H1 (cell line): Measurements from ENCODE around the gene ACTR8. TPM values are rescaled to one million over a fixed set of nuclear protein-coding genes. Genes with fewer than 3 reads are reported as not detected.

Experiments used
- CTCF ChIA-PET: fragments of 300-600 bp; sonication (Branson Sonifier 250); formaldehyde crosslinking; loops from one replicate; lab custom pipeline; 2021; ENCODE audit not compliant: partially characterized antibody; lab: Charles Lee
- POLR2A ChIA-PET: fragments of 300-600 bp; sonication (Branson Sonifier 250); formaldehyde crosslinking; loops from one replicate; lab custom pipeline; 2021; ENCODE audit warnings: inconsistent platforms; ENCODE audit not compliant: partially characterized antibody; lab: Charles Lee
- DNase-seq, 2 experiments: peaks; one replicate each; pipeline versions ENCODE4 v3.0.0 to v3.0.0-alpha.2; 2010 to 2022; ENCODE audit warnings: low spot score in 2 of 2, low read depth in 1 of 2, mixed read lengths in 1 of 2
- FAIRE-seq: peaks from 2 replicates; lab custom pipeline; 2011; peaks lifted over from hg19 to GRCh38; lab: Jason Lieb, UNC
- H2AFZ ChIP-seq: 2 replicates; pipeline ENCODE4 v1.8.1; 2012; ENCODE audit warnings: low read length, inconsistent platforms
- H2AK5ac ChIP-seq: 2 replicates; pipeline ENCODE4 v1.6.1; 2013; ENCODE audit warnings: low read depth, low read length
- H2BK120ac ChIP-seq: replicated peaks from 2 replicates; pipeline ENCODE3; 2013; ENCODE audit warnings: low read depth, low read length, inconsistent platforms
- H2BK12ac ChIP-seq: 2 replicates; pipeline ENCODE4 v1.6.1; 2013; ENCODE audit warnings: low read depth, low read length
- H2BK15ac ChIP-seq: 2 replicates; pipeline ENCODE4 v1.6.1; 2013; ENCODE audit warnings: low read length
- H2BK20ac ChIP-seq: 2 replicates; pipeline ENCODE4 v1.6.1; 2013; ENCODE audit warnings: low read length
- H2BK5ac ChIP-seq: 2 replicates; pipeline ENCODE4 v1.6.1; 2013; ENCODE audit warnings: low read depth, low read length
- H3K14ac ChIP-seq: 2 replicates; pipeline ENCODE4 v1.6.1; 2013; ENCODE audit warnings: inconsistent platforms; ENCODE audit not compliant: insufficient read length
- H3K18ac ChIP-seq: 2 replicates; pipeline ENCODE4 v1.6.1; 2013; ENCODE audit warnings: low read length; ENCODE audit errors: extremely low read depth
- H3K23ac ChIP-seq: 2 replicates; pipeline ENCODE4 v1.6.1; 2013; ENCODE audit warnings: inconsistent platforms; ENCODE audit not compliant: insufficient read length
- H3K23me2 ChIP-seq: 2 replicates; pipeline ENCODE4 v1.6.1; 2013; ENCODE audit warnings: low read depth, low read length
- H3K27ac ChIP-seq: 2 replicates; pipeline ENCODE4 v1.6.1; 2011; ENCODE audit warnings: low read depth, low read length, inconsistent platforms
- H3K27me3 ChIP-seq, 4 experiments: replicated peaks in 1 of 4; 1 replicate in 1 of 4; 2 replicates in 3 of 4; pipeline versions ENCODE4 v1.6.1 to v1.8.1; 2011 to 2013; ENCODE audit warnings: low read length in 3 of 4, mild to moderate bottlenecking in 3 of 4, inconsistent platforms in 2 of 4, mixed read lengths in 2 of 4, moderate library complexity in 1 of 4; ENCODE audit not compliant: control insufficient read depth in 3 of 4, insufficient read depth in 3 of 4; ENCODE audit errors: extremely low read depth in 1 of 4
- H3K36me3 ChIP-seq, 4 experiments: 2 replicates each; pipeline versions ENCODE4 v1.6.1 to v1.8.1; 2011 to 2013; ENCODE audit warnings: mild to moderate bottlenecking in 4 of 4, low read length in 3 of 4, moderate library complexity in 2 of 4, control low read depth in 1 of 4, inconsistent platforms in 1 of 4; ENCODE audit not compliant: insufficient read depth in 4 of 4, control insufficient read depth in 2 of 4
- H3K4ac ChIP-seq: replicated peaks from 2 replicates; pipeline ENCODE3; 2013; ENCODE audit warnings: low read length, low read depth, mixed read lengths, inconsistent platforms; ENCODE audit not compliant: insufficient read length
- H3K4me1 ChIP-seq, 4 experiments: replicated peaks in 1 of 4; 1 replicate in 1 of 4; 2 replicates in 3 of 4; pipeline versions ENCODE4 v1.6.1 to v1.8.1; 2011 to 2013; ENCODE audit warnings: low read length in 3 of 4, inconsistent platforms in 2 of 4, mixed read lengths in 1 of 4; ENCODE audit not compliant: insufficient read depth in 4 of 4, control insufficient read depth in 3 of 4
- H3K4me2 ChIP-seq, 2 experiments: 2 replicates each; pipeline versions ENCODE4 v1.6.1 to v1.8.1; 2011 to 2013; ENCODE audit warnings: low read depth in 2 of 2, low read length in 2 of 2, control low read depth in 1 of 2, inconsistent platforms in 1 of 2, mild to moderate bottlenecking in 1 of 2; ENCODE audit not compliant: insufficient read depth in 1 of 2
- H3K4me3 ChIP-seq, 4 experiments: fragments of 200-600, 300-600 bp in 1 of 4; sonication (generic), shearing (Covaris generic), sonication (Bioruptor Twin) in 1 of 4; 2 replicates each; pipeline versions ENCODE4 v1.5.1 to v1.8.1; 2011 to 2016; ENCODE audit warnings: low read length in 4 of 4, low read depth in 3 of 4, control low read depth in 2 of 4, inconsistent platforms in 2 of 4, mild to moderate bottlenecking in 2 of 4, mixed read lengths in 1 of 4, moderate library complexity in 1 of 4; ENCODE audit not compliant: insufficient read depth in 2 of 4; ENCODE audit errors: extremely low read depth in 1 of 4
- H3K56ac ChIP-seq: replicated peaks from 2 replicates; pipeline ENCODE3; 2013; ENCODE audit warnings: low read depth, mild to moderate bottlenecking, mixed read lengths, low read length, inconsistent platforms; ENCODE audit not compliant: insufficient read length
- H3K79me1 ChIP-seq: 2 replicates; pipeline ENCODE4 v1.6.1; 2013; ENCODE audit warnings: low read depth, low read length, control low read depth
- H3K79me2 ChIP-seq, 2 experiments: 2 replicates each; pipeline versions ENCODE4 v1.6.1 to v1.8.1; 2012 to 2013; ENCODE audit warnings: low read length in 2 of 2, mild to moderate bottlenecking in 2 of 2, inconsistent platforms in 1 of 2; ENCODE audit not compliant: insufficient read depth in 2 of 2, control insufficient read depth in 1 of 2
- H3K9ac ChIP-seq, 4 experiments: replicated peaks in 1 of 4; 1 replicate in 1 of 4; 2 replicates in 3 of 4; pipeline versions ENCODE4 v1.6.1 to v1.8.1; 2011 to 2013; ENCODE audit warnings: low read depth in 3 of 4, low read length in 3 of 4, control low read depth in 2 of 4, mild to moderate bottlenecking in 2 of 4, moderate library complexity in 2 of 4, inconsistent platforms in 1 of 4; ENCODE audit errors: extremely low read depth in 1 of 4
- H3K9me3 ChIP-seq, 2 experiments: 2 replicates each; pipeline versions ENCODE4 v1.6.1 to v1.8.1; 2012 to 2013; ENCODE audit warnings: mild to moderate bottlenecking in 2 of 2, moderate library complexity in 2 of 2, control low read depth in 1 of 2, inconsistent platforms in 1 of 2, low read depth in 1 of 2, low read length in 1 of 2, mixed read lengths in 1 of 2; ENCODE audit not compliant: insufficient read depth in 2 of 2
- H4K20me1 ChIP-seq, 2 experiments: replicated peaks in 1 of 2; 2 replicates each; pipeline versions ENCODE3 to v1.8.1; 2011 to 2013; ENCODE audit warnings: inconsistent platforms in 2 of 2, low read length in 2 of 2, mild to moderate bottlenecking in 1 of 2; ENCODE audit not compliant: insufficient read depth in 2 of 2, control insufficient read depth in 1 of 2
- H4K5ac ChIP-seq: 2 replicates; pipeline ENCODE4 v1.6.1; 2013; ENCODE audit warnings: low read length, low read depth, mixed read lengths, inconsistent platforms; ENCODE audit not compliant: insufficient read length
- H4K8ac ChIP-seq: 2 replicates; pipeline ENCODE4 v1.8.0; 2013; ENCODE audit warnings: mild to moderate bottlenecking, moderate library complexity, low read length, inconsistent platforms; ENCODE audit not compliant: insufficient read depth; ENCODE audit errors: extremely low read depth
- H4K91ac ChIP-seq: replicated peaks from 2 replicates; pipeline ENCODE3; 2013; ENCODE audit warnings: low read length, mixed read lengths, inconsistent platforms; ENCODE audit not compliant: insufficient read length
- BRCA1 ChIP-seq: IDR thresholded peaks from 2 replicates; pipeline ENCODE4 v1.6.1; 2012; ENCODE audit warnings: low read depth, low read length, improper control_type of control experiment
- CEBPB ChIP-seq: IDR thresholded peaks from 2 replicates; pipeline ENCODE4 v1.6.1; 2012; ENCODE audit warnings: low read depth, low read length
- EGR1 ChIP-seq: IDR thresholded peaks from 2 replicates; pipeline ENCODE4 v1.6.1; 2011; ENCODE audit warnings: low read depth, low read length, borderline replicate concordance
- POU5F1 ChIP-seq: IDR thresholded peaks from 2 replicates; pipeline ENCODE4 v1.6.1; 2011; ENCODE audit warnings: low read depth, mild to moderate bottlenecking, low read length, moderate library complexity
- RXRA ChIP-seq: IDR thresholded peaks from 2 replicates; pipeline ENCODE4 v1.6.1; 2011; ENCODE audit warnings: low read depth, mild to moderate bottlenecking, low read length, moderate library complexity; ENCODE audit not compliant: insufficient read depth
- SIN3A ChIP-seq, 2 experiments: IDR thresholded peaks in 1 of 2; conservative IDR thresholded peaks in 1 of 2; 2 replicates each; pipeline ENCODE4 v1.6.1; 2011 to 2012; ENCODE audit warnings: low read length in 2 of 2, improper control_type of control experiment in 1 of 2, low read depth in 1 of 2, mild to moderate bottlenecking in 1 of 2
- SIRT6 ChIP-seq: IDR thresholded peaks from one replicate; pipeline ENCODE4 v1.7.1; 2012; ENCODE audit warnings: low read length, inconsistent platforms
- SIX5 ChIP-seq: IDR thresholded peaks from 2 replicates; pipeline ENCODE4 v1.6.1; 2011; ENCODE audit warnings: mild to moderate bottlenecking, low read depth, low read length
- TCF12 ChIP-seq: IDR thresholded peaks from 2 replicates; pipeline ENCODE4 v1.6.1; 2011; ENCODE audit warnings: low read depth, mild to moderate bottlenecking, low read length
- WGBS, 2 experiments: shearing (Covaris generic) in 1 of 2; methylation state at CpG; one replicate each; pipeline versions ENCODE4 v1.1.6 to v1.1.7; 2013 to 2015; ENCODE audit warnings: low lambda C conversion rate in 2 of 2, mixed read lengths in 2 of 2, inconsistent platforms in 1 of 2, low coverage in 1 of 2, missing lambda C conversion rate in 1 of 2; ENCODE audit not compliant: insufficient replicate concordance in 2 of 2, insufficient coverage in 1 of 2, insufficient read length in 1 of 2; ENCODE audit errors: extremely low coverage in 1 of 2, missing lambda C conversion rate in 1 of 2; 5-methylcytosine and 5-hydroxymethylcytosine counted together
- polyA plus RNA-seq, 7 experiments: library from polyadenylated mRNA; depleted of rRNA in 3 of 7; stranded (reverse) in 5 of 7; unstranded in 2 of 7; fragments of >200 nt in 5 of 7; fragments of 200-250 nt in 2 of 7; gene quantifications; 1 replicate in 5 of 7; 2 replicates in 1 of 7; 4 replicates in 1 of 7; pipeline versions ENCODE4 v1.2.1 to v1.2.3, GENCODE V29; 2011 to 2013; ENCODE audit warnings: missing spikeins in 2 of 7, mixed read lengths in 2 of 7
- total RNA-seq: library from RNA; stranded (reverse); fragmentation: NEBNext Ultra II Directional; extraction: Animal tissue kit (Norgen Biotek cat#: 25700); gene quantifications from 2 replicates; pipeline ENCODE4 v1.2.1, GENCODE V29; 2021
- TF ChIP-seq, protein P1 (sequence below): IDR thresholded peaks from 2 replicates; pipeline ENCODE4 v1.6.1; 2012; ENCODE audit warnings: inconsistent platforms
- TF ChIP-seq, protein P2 (sequence below): IDR thresholded peaks from 2 replicates; pipeline ENCODE4 v1.6.1; 2012; ENCODE audit warnings: inconsistent platforms

Gene ACTR8
- total and polyA plus RNA-seq, 2 of the 8 experiments (the other 6 are each of a cell fraction or from before 2014, with no cell fraction given), result 8.3 to 26.9 TPM

DNA sequence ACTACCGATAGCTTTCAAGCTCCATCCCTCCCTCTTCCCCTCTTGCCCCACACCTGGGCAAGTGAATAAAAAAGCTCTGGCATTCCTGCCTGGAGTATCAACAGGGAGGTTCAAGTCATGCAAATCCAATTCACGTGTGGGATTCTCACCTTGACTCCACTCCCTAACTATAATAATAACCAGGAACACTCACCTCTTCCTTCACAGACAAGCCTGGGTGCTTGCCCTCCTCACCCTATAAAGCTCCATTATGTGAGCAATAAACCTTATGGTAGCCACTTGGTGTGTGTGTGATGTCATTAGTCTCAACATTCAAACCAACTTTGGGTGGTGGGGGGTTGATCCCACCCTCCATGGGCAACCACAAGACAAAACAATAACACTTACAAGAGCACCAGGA is 52.3 kb downstream of the ACTR8 start:
- Histone ChIP-seq H3K4me3 (no peak overlapping the region), H3K4ac (no peak overlapping the region), H2BK5ac (no peak overlapping the region), H2BK12ac (no peak overlapping the region), H3K4me1 (no peaks in the 10 kb centered on the region), H3K18ac (no peak overlapping the region), H3K56ac (no peak overlapping the region), H4K8ac (no peak overlapping the region), H4K20me1 (no peaks in the 10 kb centered on the region), H3K9me3 (no peaks in the 10 kb centered on the region), H4K5ac (no peak overlapping the region), H3K36me3 (no peaks in the 10 kb centered on the region; a peak in 1 of 8 replicates), H3K79me2 (no peaks in the 10 kb centered on the region), H3K14ac (no peak overlapping the region), H3K27me3 (no peaks in the 10 kb centered on the region), H3K79me1 (no peaks in the 10 kb centered on the region), H3K9ac (no peak overlapping the region), H2AK5ac (no peak overlapping the region), H2AFZ (no peak overlapping the region), H2BK120ac (no peak overlapping the region), H3K23me2 (no peaks in the 10 kb centered on the region; the same call in 1 of the 2 replicates), H3K27ac (no peak overlapping the region), H2BK15ac (no peak overlapping the region), H2BK20ac (no peak overlapping the region), H4K91ac (no peak overlapping the region), H3K23ac (no peak overlapping the region)
- CTCF ChIA-PET, result interaction anchor here (0.6 to 1.4 kb wide), 2 partner anchors 26 to 232 kb away, joined by 3 read pairs; no protein-coding TSS in a partner anchor
- no peak for FAIRE-seq
- POLR2A ChIA-PET, result interaction anchor here (1.5 kb wide), 1 partner anchor 125 kb away, joined by 3 read pairs; no protein-coding TSS in a partner anchor
- no peak for DNase-seq
- WGBS, 2 experiments, result 66% methylated on average over 2 of the region's 2 CpGs; no CpG with 5 or more reads in 1 of the 2 experiments
- TF ChIP-seq TCF12 (no peak), RXRA (no peak), SIRT6 (no peak), SIN3A (conservative IDR thresholded peaks at IDR 0.05 in 1 of 2, IDR thresholded peaks at IDR 0.05 in 1 of 2; ENCODE audit: low read depth in 1 of 2, low read length in 2 of 2) (no peak), EGR1 (no peak), BRCA1 (no peak), POU5F1 (no peak), CEBPB (no peak), SIX5 (no peak)
- TF ChIP-seq, protein P1, sequence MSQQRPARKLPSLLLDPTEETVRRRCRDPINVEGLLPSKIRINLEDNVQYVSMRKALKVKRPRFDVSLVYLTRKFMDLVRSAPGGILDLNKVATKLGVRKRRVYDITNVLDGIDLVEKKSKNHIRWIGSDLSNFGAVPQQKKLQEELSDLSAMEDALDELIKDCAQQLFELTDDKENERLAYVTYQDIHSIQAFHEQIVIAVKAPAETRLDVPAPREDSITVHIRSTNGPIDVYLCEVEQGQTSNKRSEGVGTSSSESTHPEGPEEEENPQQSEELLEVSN, result no peak
- TF ChIP-seq, protein P2, sequence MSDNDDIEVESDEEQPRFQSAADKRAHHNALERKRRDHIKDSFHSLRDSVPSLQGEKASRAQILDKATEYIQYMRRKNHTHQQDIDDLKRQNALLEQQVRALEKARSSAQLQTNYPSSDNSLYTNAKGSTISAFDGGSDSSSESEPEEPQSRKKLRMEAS, result no peak
- TF ChIP-seq, all 59 proteins: peak for 0
- H3K4me2 ChIP-seq, result no peak overlapping the region; a peak in 1 of 4 replicates
